NT2/D1 (cell line): ENCODE measurements around the gene NDOR1.
"Not testable (repeated sequence)": the region's sequence is repeated elsewhere in the genome, so short reads cannot be mapped to it uniquely, and the experiment has no call there.

Source experiments
- DNase-seq: peaks from one replicate; pipeline ENCODE4 v3.0.0-alpha.2; 2011; ENCODE audit warnings: low read depth, low spot score
- H3K27me3 ChIP-seq: 2 replicates; pipeline ENCODE4 v1.6.0; 2011; ENCODE audit warnings: mild to moderate bottlenecking; ENCODE audit not compliant: insufficient read length, insufficient read depth
- H3K36me3 ChIP-seq: 2 replicates; pipeline ENCODE4 v1.6.1; 2011; ENCODE audit warnings: mild to moderate bottlenecking, low read length, mixed read lengths; ENCODE audit not compliant: insufficient read depth, insufficient read length
- H3K4me1 ChIP-seq: 2 replicates; pipeline ENCODE4 v1.5.1; 2011; ENCODE audit not compliant: insufficient read depth, insufficient read length
- H3K4me3 ChIP-seq: 2 replicates; pipeline ENCODE4 v1.5.1; 2011; ENCODE audit warnings: low read depth; ENCODE audit not compliant: insufficient read length
- H3K9ac ChIP-seq: 2 replicates; pipeline ENCODE4 v1.6.0; 2011; ENCODE audit warnings: low read depth; ENCODE audit not compliant: insufficient read length
- H3K9me3 ChIP-seq: 2 replicates; pipeline ENCODE4 v1.5.1; 2011; ENCODE audit warnings: mild to moderate bottlenecking, low read length; ENCODE audit not compliant: insufficient read depth
- SUZ12 ChIP-seq: IDR thresholded peaks from 2 replicates; pipeline ENCODE4 v1.6.1; 2011; ENCODE audit not compliant: insufficient read length, insufficient read depth; ENCODE audit errors: extremely low read depth
- YY1 ChIP-seq: IDR thresholded peaks from 2 replicates; pipeline ENCODE4 v1.6.1; 2011; ENCODE audit not compliant: insufficient read length, insufficient read depth
- ZNF274 ChIP-seq: IDR thresholded peaks from 2 replicates; pipeline ENCODE4 v1.6.1; 2011; ENCODE audit warnings: mild to moderate bottlenecking, low read depth, low read length

NDOR1 gene

GRCh38 chr9:137240841-137241489 lies 35.5 kb downstream of the NDOR1 start, which contains the start of gene TUBB4B:
Gene TUBB4B, plus strand, starts transcription at chr9:137241287. Its CDS starts 74 bp downstream, at chr9:137241361.
- TF ChIP-seq SUZ12 (no peak), ZNF274 (no peak), YY1 (no peak)
- no peaks in the 10 kb centered on the region for H3K9me3 ChIP-seq
- DNase-seq = peak; percentile 99
- H3K4me3 ChIP-seq = peak within 1 kb of the TSS; percentile 91
- H3K4me1 ChIP-seq = peaks cover 52% of the 10 kb centered on the region
- H3K27me3 ChIP-seq = peaks cover 3% of the 10 kb centered on the region
- peak within 1 kb of the TSS; percentile 97 for H3K9ac ChIP-seq
- peaks cover 36% of the 10 kb centered on the region for H3K36me3 ChIP-seq

DNA sequence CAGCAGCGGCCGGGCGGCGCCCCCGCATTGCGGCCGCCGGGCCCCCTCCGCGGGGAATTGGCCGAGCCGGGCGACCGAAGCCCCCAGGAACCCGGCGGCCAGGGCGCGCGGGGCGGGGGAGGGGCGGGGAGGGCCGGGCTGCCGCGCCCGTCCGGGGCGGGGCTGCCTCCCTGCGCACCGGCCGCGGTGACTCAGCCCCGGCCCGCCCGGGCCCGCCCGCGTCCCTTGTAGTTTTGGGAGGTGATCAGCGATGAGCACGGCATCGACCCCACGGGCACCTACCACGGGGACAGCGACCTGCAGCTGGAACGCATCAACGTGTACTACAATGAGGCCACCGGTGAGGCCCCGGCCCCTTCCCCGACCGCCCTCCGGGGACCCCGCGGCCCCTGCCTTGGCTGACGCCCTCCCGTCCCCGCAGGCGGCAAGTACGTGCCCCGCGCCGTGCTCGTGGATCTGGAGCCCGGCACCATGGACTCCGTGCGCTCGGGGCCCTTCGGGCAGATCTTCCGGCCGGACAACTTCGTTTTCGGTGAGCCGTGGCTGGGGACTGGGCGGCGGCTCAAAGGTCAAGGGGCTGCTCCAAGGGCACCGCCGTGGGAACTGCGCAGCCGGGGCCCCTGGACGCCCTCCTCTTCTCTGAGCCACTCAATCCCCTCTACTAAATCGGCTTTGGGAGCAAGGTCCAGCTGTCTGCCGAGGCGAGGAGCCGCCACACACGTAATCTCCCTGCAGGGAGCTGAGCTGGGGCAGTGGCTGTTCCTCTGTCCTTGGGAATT lies 36.2 kb downstream of the NDOR1 start:
- TF ChIP-seq ZNF274 (no peak), YY1 (no peak), SUZ12 (no peak)

DNA sequence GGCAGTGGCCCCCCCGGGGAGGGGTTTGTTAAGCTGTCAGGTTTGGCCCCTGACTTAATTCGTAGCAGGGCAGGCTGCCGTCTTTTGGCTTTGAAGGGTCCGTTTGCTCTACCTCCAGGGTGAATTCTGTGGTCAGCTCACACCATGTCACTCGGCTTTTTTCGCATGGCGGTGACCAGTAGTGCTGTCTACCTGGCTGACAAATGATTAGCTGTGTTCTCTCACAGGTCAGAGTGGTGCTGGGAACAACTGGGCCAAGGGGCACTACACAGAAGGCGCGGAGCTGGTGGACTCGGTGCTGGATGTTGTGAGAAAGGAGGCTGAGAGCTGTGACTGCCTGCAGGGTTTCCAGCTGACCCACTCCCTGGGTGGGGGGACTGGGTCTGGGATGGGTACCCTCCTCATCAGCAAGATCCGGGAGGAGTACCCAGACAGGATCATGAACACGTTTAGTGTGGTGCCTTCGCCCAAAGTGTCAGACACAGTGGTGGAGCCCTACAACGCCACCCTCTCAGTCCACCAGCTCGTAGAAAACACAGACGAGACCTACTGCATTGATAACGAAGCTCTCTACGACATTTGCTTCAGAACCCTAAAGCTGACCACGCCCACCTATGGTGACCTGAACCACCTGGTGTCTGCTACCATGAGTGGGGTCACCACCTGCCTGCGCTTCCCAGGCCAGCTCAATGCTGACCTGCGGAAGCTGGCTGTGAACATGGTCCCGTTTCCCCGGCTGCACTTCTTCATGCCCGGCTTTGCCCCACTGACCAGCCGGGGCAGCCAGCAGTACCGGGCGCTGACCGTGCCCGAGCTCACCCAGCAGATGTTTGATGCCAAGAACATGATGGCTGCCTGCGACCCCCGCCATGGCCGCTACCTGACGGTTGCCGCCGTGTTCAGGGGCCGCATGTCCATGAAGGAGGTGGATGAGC lies 37.0 kb downstream of the NDOR1 start:
- TF ChIP-seq ZNF274 = no peak
- TF ChIP-seq YY1 = no peak
- no peak for TF ChIP-seq SUZ12
- H3K36me3 ChIP-seq = peaks cover 36% of the 10 kb centered on the region
- DNase-seq = no peak
- peak overlapping the region; percentile 89 for H3K4me3 ChIP-seq
- peaks cover 47% of the 10 kb centered on the region for H3K4me1 ChIP-seq
- H3K9ac ChIP-seq = peak overlapping the region; percentile 94
- H3K9me3 ChIP-seq = no peaks in the 10 kb centered on the region
- peaks cover 6% of the 10 kb centered on the region for H3K27me3 ChIP-seq

More for the DNA sequence above, 36.2 kb downstream of the NDOR1 start:
- Histone ChIP-seq H3K9ac (peak overlapping the region; percentile 94), H3K4me3 (peak overlapping the region; percentile 89), H3K36me3 (peaks cover 36% of the 10 kb centered on the region), H3K27me3 (peaks cover 6% of the 10 kb centered on the region), H3K4me1 (peaks cover 49% of the 10 kb centered on the region), H3K9me3 (no peaks in the 10 kb centered on the region)
- DNase-seq = no peak

- not testable (repeated sequence) for DNase-seq, H3K4me3 ChIP-seq, H3K9me3 ChIP-seq, H3K27me3 ChIP-seq
- Histone ChIP-seq H3K4me1 (peaks cover 45% of the 10 kb centered on the region), H3K9ac (peak overlapping the region; percentile 94), H3K36me3 (peaks cover 35% of the 10 kb centered on the region)
Measured at GRCh38 chr9:137243266-137243625, 37.7 kb downstream of the NDOR1 start.

GRCh38 chr9:137243626-137244485 lies 38.4 kb downstream of the NDOR1 start:
- Histone ChIP-seq H3K9me3 (no peaks in the 10 kb centered on the region), H3K4me1 (peaks cover 38% of the 10 kb centered on the region), H3K4me3 (no peak overlapping the region), H3K9ac (peak overlapping the region; percentile 2), H3K27me3 (peaks cover 6% of the 10 kb centered on the region), H3K36me3 (peaks cover 29% of the 10 kb centered on the region)
- no peak for TF ChIP-seq ZNF274
- no peak for TF ChIP-seq YY1
- no peak for TF ChIP-seq SUZ12
- no peak for DNase-seq

- Histone ChIP-seq H3K4me1 (peaks cover 37% of the 10 kb centered on the region), H3K9me3 (no peaks in the 10 kb centered on the region), H3K36me3 (peaks cover 27% of the 10 kb centered on the region), H3K27me3 (peaks cover 6% of the 10 kb centered on the region), H3K9ac (peak overlapping the region; percentile 2), H3K4me3 (no peak overlapping the region)
- no peak for DNase-seq
- TF ChIP-seq SUZ12 (no peak), YY1 (no peak), ZNF274 (no peak)
Measured at GRCh38 chr9:137244486-137245449, 39.3 kb downstream of the NDOR1 start.
